Astrocyte (in vitro differentiated cells and primary cell): ENCODE results near the gene HTRA2. TPM values are rescaled to one million over a fixed set of nuclear protein-coding genes. Genes with fewer than 3 reads are reported as not detected.

Experiments
- DNase-seq: peaks from one replicate; pipeline ENCODE4 v3.0.0-alpha.2; 2010; ENCODE audit warnings: low read depth
- FAIRE-seq: peaks from 2 replicates; lab custom pipeline; 2011; peaks lifted over from hg19 to GRCh38; lab: Jason Lieb, UNC
- H2AFZ ChIP-seq: 2 replicates; pipeline ENCODE4 v1.6.0; 2012; ENCODE audit warnings: low read depth, low read length, inconsistent platforms
- H3K27ac ChIP-seq: 2 replicates; pipeline ENCODE4 v1.5.1; 2011; ENCODE audit warnings: low read depth, low read length, inconsistent platforms
- H3K27me3 ChIP-seq: 2 replicates; pipeline ENCODE4 v1.6.0; 2011; ENCODE audit warnings: low read length, inconsistent platforms; ENCODE audit not compliant: insufficient read depth
- H3K36me3 ChIP-seq: 2 replicates; pipeline ENCODE4 v1.5.1; 2011; ENCODE audit warnings: low read length, inconsistent platforms; ENCODE audit not compliant: insufficient read depth
- H3K4me1 ChIP-seq: 2 replicates; pipeline ENCODE4 v1.5.1; 2011; ENCODE audit warnings: low read length, inconsistent platforms; ENCODE audit not compliant: insufficient read depth
- H3K4me2 ChIP-seq: 2 replicates; pipeline ENCODE4 v1.6.0; 2012; ENCODE audit warnings: low read length, inconsistent platforms
- H3K4me3 ChIP-seq: 2 replicates; pipeline ENCODE4 v1.5.1; 2011; ENCODE audit warnings: low read depth, mild to moderate bottlenecking, low read length, inconsistent platforms; ENCODE audit not compliant: insufficient read depth
- H3K79me2 ChIP-seq: 2 replicates; pipeline ENCODE4 v1.6.0; 2012; ENCODE audit warnings: mild to moderate bottlenecking, low read length, inconsistent platforms; ENCODE audit not compliant: insufficient read depth
- H3K9ac ChIP-seq: 2 replicates; pipeline ENCODE4 v1.6.0; 2012; ENCODE audit warnings: mild to moderate bottlenecking, low read length, inconsistent platforms
- H3K9me3 ChIP-seq: 2 replicates; pipeline ENCODE4 v1.5.1; 2012; ENCODE audit warnings: low read depth, mild to moderate bottlenecking, low read length, inconsistent platforms; ENCODE audit not compliant: insufficient read depth
- H4K20me1 ChIP-seq: 2 replicates; pipeline ENCODE4 v1.6.0; 2012; ENCODE audit warnings: low read length, inconsistent platforms; ENCODE audit not compliant: insufficient read depth
- H3K27ac Mint-ChIP-seq: one replicate; pipeline ENCODE4 v1.8.0; 2021; ENCODE audit warnings: mild to moderate bottlenecking, mixed read lengths; ENCODE audit not compliant: unreplicated experiment
- H3K27me3 Mint-ChIP-seq: one replicate; pipeline ENCODE4 v1.8.0; 2021; ENCODE audit warnings: low read depth, mixed read lengths; ENCODE audit not compliant: unreplicated experiment
- H3K36me3 Mint-ChIP-seq: one replicate; pipeline ENCODE4 v1.8.0; 2021; ENCODE audit warnings: low read depth, mixed read lengths; ENCODE audit not compliant: unreplicated experiment
- H3K4me1 Mint-ChIP-seq: one replicate; pipeline ENCODE4 v1.8.0; 2021; ENCODE audit warnings: low read depth, mixed read lengths; ENCODE audit not compliant: unreplicated experiment
- H3K4me3 Mint-ChIP-seq: one replicate; pipeline ENCODE4 v1.8.0; 2021; ENCODE audit warnings: mild to moderate bottlenecking, moderate library complexity, mixed read lengths; ENCODE audit not compliant: unreplicated experiment
- H3K9me3 Mint-ChIP-seq: one replicate; pipeline ENCODE4 v1.8.0; 2021; ENCODE audit warnings: mild to moderate bottlenecking, mixed read lengths; ENCODE audit not compliant: unreplicated experiment
- CTCF ChIP-seq: IDR thresholded peaks from 2 replicates; pipeline ENCODE4 v1.5.1; 2011; ENCODE audit warnings: low read depth, mild to moderate bottlenecking, inconsistent platforms, low read length, moderate library complexity; ENCODE audit not compliant: insufficient read depth
- EZH2 ChIP-seq: IDR thresholded peaks from 2 replicates; pipeline ENCODE4 v1.6.1; 2012; ENCODE audit warnings: mild to moderate bottlenecking, low read length, inconsistent platforms; ENCODE audit not compliant: insufficient read depth
- total RNA-seq: library from RNA; stranded (reverse); gene quantifications from 2 replicates; pipeline ENCODE4 v1.2.1, GENCODE V29; 2021

Gene HTRA2
- total RNA-seq, 1 donor from 2014 or later = 24.4 TPM

GRCh38 chr2:74502147-74502719, 27.5 kb upstream of the HTRA2 start:
- Histone ChIP-seq H3K4me2 (peak overlapping the region; percentile 93), H3K4me3 (peak overlapping the region; percentile 61), H3K9ac (peak overlapping the region; percentile 83), H3K9me3 (no peaks in the 10 kb centered on the region), H4K20me1 (peaks cover 7% of the 10 kb centered on the region), H3K27ac (no peak overlapping the region), H3K79me2 (peaks cover 24% of the 10 kb centered on the region), H3K27me3 (peaks cover 39% of the 10 kb centered on the region), H2AFZ (peak overlapping the region; percentile 86), H3K36me3 (peaks cover 4% of the 10 kb centered on the region), H3K4me1 (peaks cover 58% of the 10 kb centered on the region)
- H3K27ac Mint-ChIP-seq = no peak overlapping the region
- H3K9me3 Mint-ChIP-seq = no peaks in the 10 kb centered on the region
- peaks cover 29% of the 10 kb centered on the region for H3K4me1 Mint-ChIP-seq
- H3K36me3 Mint-ChIP-seq = peaks cover 12% of the 10 kb centered on the region
- TF ChIP-seq CTCF = no peak
- no peak for TF ChIP-seq EZH2
- peaks cover 51% of the 10 kb centered on the region for H3K27me3 Mint-ChIP-seq
- H3K4me3 Mint-ChIP-seq = peak overlapping the region; percentile 83
- FAIRE-seq (no peak), DNase-seq (no peak)

GRCh38 chr2:74502720-74503505, 26.8 kb upstream of the HTRA2 start:
- peak overlapping the region; percentile 41 for H3K27ac Mint-ChIP-seq
- TF ChIP-seq EZH2 (no peak), CTCF (no peak)
- H3K79me2 ChIP-seq = peaks cover 24% of the 10 kb centered on the region
- peak overlapping the region; percentile 86 for H2AFZ ChIP-seq
- H3K9me3 Mint-ChIP-seq = no peaks in the 10 kb centered on the region
- H3K4me3 Mint-ChIP-seq = peak overlapping the region; percentile 83
- peaks cover 12% of the 10 kb centered on the region for H3K36me3 Mint-ChIP-seq
- H3K4me3 ChIP-seq = peak overlapping the region; percentile 61
- peaks cover 7% of the 10 kb centered on the region for H4K20me1 ChIP-seq
- H3K36me3 ChIP-seq = peaks cover 4% of the 10 kb centered on the region
- H3K27me3 ChIP-seq = peaks cover 32% of the 10 kb centered on the region
- peaks cover 45% of the 10 kb centered on the region for H3K27me3 Mint-ChIP-seq
- FAIRE-seq (no peak), DNase-seq (peak; percentile 67)
- H3K9me3 ChIP-seq = no peaks in the 10 kb centered on the region
- H3K27ac ChIP-seq = peak overlapping the region; percentile 76
- peak overlapping the region; percentile 93 for H3K4me2 ChIP-seq
- peaks cover 52% of the 10 kb centered on the region for H3K4me1 ChIP-seq
- peaks cover 26% of the 10 kb centered on the region for H3K4me1 Mint-ChIP-seq
- peak overlapping the region; percentile 83 for H3K9ac ChIP-seq
